IPS-15b (cell line): ENCODE results near the gene BOLA2.
"Not testable (repeated sequence)": the region's sequence is repeated elsewhere in the genome, so short reads cannot be mapped to it uniquely, and the experiment has no call there.

Source experiments
- H3K27me3 ChIP-seq: one replicate; pipeline ENCODE4 v1.6.1; 2013; ENCODE audit warnings: low read length; ENCODE audit not compliant: control insufficient read depth, insufficient read depth
- H3K36me3 ChIP-seq: one replicate; pipeline ENCODE4 v1.6.1; 2013; ENCODE audit warnings: low read length; ENCODE audit not compliant: control insufficient read depth, insufficient read depth
- H3K4me1 ChIP-seq: one replicate; pipeline ENCODE4 v1.6.1; 2013; ENCODE audit warnings: mild to moderate bottlenecking, low read length; ENCODE audit not compliant: control insufficient read depth, insufficient read depth
- H3K4me3 ChIP-seq: one replicate; pipeline ENCODE4 v1.5.1; 2013; ENCODE audit warnings: low read depth, low read length
- H3K9ac ChIP-seq: one replicate; pipeline ENCODE4 v1.6.1; 2013; ENCODE audit warnings: low read depth, mild to moderate bottlenecking, low read length
- H3K9me3 ChIP-seq: one replicate; pipeline ENCODE4 v1.6.1; 2013; ENCODE audit warnings: mild to moderate bottlenecking, low read length; ENCODE audit not compliant: control insufficient read depth, insufficient read depth

The BOLA2 gene

DNA sequence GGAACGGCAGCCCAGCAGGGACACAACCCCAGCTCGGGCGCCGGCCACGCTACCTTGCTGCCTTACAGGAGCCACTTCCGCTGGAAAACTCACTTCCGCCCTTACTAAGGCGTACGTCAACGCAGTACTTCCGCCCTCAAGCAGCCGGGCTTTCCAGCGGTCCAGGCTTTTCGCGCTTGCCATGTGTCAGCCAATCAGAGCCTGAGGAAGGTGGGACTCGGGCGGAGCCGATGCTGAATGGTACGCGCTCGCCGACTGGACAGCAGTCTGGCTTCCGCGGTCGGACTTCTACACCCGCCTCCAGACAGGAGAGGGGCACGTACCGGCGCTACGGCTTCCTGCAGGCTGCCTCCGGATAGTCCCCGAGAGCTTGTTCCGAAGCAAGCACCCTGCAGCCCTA lies at the start of gene BOLA2, which contains the start of gene SLX1B:
Gene BOLA2 (minus strand): TSS at position 83 of the 400 bp plus-strand sequence. CDS start 98 bp downstream, outside the sequence.
Gene SLX1B (plus strand): TSS at position 265 of the 400 bp plus-strand sequence.
- not testable (repeated sequence) for H3K4me1 ChIP-seq, H3K9ac ChIP-seq, H3K9me3 ChIP-seq, H3K4me3 ChIP-seq, H3K27me3 ChIP-seq, H3K36me3 ChIP-seq

DNA sequence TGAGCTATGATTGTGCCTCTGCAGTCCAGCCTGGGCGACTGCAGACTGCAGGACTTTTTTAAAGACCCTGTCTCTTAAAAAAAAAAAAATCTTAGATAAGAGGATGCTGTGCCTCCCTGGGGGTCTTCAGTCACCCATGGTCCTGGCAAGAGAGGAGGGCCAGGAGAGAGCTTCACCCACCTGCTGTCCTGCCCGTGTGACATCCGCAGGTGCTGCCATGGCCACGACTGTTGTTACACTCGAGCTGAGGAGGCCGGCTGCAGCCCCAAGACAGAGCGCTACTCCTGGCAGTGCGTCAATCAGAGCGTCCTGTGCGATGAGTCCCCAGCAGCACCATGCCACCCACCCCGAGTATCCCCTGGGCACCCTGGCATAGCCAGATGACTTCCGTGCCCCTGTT lies 28.1 kb upstream of the BOLA2 start:
- H3K27me3 ChIP-seq, H3K9me3 ChIP-seq, H3K4me1 ChIP-seq, H3K4me3 ChIP-seq, H3K36me3 ChIP-seq, H3K9ac ChIP-seq: not testable (repeated sequence)

DNA sequence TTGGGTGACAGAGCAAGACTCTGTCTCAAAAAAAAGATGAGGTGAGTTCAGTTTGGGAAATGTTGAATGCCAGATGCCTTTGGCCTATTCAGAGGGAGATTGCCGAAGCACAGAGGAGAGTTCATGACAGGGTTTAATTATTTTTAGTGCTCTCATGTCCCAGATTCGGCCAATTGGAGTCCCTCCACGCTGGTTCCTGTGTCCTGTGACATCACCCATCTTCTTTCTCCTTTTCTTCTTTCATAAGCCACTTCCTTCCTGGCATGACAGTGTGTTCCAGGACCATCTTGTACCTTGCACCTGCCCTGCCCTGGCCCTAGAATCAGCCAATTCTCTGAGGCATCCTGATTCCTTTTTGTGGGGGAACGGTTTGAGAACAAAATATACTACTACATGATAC lies 17.9 kb upstream of the BOLA2 start:
- not testable (repeated sequence) for H3K4me1 ChIP-seq, H3K9me3 ChIP-seq, H3K4me3 ChIP-seq, H3K9ac ChIP-seq, H3K36me3 ChIP-seq, H3K27me3 ChIP-seq

DNA sequence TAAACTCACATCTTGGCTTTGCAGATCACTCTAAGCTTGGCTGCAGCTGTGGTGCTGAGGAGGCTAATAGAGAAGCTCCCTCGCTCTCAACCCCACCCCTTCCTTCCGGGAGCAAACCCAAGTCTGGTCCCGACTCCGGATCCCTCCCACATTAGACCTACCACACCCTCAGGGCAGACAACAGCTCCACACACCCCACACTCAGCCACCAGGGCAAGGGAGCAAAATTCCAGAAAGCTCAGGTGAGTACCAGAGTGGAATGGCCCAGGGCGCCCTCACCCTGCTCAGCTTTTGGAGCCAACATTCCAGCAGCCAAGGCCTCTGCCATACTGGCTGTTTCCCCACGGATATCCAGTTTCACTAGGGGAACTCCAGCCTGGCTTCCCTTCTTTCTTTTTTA lies 15.5 kb upstream of the BOLA2 start:
- not testable (repeated sequence) for H3K9ac ChIP-seq, H3K4me1 ChIP-seq, H3K36me3 ChIP-seq, H3K4me3 ChIP-seq, H3K9me3 ChIP-seq, H3K27me3 ChIP-seq

DNA sequence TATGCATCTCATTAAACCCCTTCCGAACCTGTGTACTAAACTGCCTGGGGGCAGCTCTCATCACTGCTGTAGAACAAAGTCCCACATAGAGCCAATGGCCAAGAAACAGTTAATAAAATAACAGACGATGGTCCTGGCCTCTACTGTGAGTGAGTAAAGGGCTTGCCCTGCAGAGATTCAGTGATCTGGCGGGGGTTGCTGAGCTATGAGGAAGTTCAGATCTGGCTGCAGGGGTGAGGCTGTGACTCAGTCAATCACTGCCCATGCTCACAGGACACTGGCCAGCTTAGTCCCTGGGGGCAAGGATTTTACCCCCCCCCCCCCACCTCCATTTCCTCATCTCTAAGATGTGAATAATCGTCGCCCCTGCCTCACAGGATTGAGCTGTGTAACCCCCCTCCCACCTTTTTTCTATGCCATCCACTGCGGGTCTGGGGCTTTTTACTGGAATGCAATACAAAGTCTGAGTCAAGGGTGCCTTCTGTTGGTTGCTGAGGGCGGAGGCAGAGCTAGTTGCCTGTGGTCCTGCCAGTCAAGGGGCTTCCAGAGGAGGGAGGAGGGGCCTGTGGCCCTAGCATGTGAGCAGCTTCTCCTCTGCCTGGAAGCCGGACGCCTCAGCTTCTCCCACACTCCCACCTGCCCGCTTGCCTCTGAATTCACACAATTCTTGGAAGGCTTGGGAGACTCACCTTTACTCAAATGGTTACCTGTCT lies 13.7 kb upstream of the BOLA2 start:
- not testable (repeated sequence) for H3K27me3 ChIP-seq, H3K9ac ChIP-seq, H3K4me3 ChIP-seq, H3K9me3 ChIP-seq, H3K36me3 ChIP-seq, H3K4me1 ChIP-seq

DNA sequence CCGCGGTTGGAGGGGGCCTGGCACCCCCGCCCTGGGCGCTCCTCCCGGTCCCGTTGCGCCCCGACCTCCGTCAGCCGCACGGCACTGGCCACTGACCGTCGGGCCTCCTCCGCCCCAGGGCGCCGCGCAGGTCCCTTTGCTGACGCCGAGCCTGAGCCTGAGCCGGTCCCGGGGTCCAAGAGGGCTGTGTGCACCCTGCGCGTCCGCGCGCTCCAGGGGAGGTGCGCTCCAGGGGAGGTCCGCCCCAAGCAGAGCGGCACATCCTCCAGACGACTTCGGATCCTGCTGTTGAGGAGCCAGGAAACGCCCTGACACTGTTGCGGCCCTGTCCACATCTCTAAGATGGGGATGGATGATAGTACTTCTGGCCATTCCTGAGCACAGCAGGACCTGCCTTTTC lies 12.8 kb upstream of the BOLA2 start:
- H3K36me3 ChIP-seq, H3K4me1 ChIP-seq, H3K9ac ChIP-seq, H3K27me3 ChIP-seq, H3K4me3 ChIP-seq, H3K9me3 ChIP-seq: not testable (repeated sequence)

DNA sequence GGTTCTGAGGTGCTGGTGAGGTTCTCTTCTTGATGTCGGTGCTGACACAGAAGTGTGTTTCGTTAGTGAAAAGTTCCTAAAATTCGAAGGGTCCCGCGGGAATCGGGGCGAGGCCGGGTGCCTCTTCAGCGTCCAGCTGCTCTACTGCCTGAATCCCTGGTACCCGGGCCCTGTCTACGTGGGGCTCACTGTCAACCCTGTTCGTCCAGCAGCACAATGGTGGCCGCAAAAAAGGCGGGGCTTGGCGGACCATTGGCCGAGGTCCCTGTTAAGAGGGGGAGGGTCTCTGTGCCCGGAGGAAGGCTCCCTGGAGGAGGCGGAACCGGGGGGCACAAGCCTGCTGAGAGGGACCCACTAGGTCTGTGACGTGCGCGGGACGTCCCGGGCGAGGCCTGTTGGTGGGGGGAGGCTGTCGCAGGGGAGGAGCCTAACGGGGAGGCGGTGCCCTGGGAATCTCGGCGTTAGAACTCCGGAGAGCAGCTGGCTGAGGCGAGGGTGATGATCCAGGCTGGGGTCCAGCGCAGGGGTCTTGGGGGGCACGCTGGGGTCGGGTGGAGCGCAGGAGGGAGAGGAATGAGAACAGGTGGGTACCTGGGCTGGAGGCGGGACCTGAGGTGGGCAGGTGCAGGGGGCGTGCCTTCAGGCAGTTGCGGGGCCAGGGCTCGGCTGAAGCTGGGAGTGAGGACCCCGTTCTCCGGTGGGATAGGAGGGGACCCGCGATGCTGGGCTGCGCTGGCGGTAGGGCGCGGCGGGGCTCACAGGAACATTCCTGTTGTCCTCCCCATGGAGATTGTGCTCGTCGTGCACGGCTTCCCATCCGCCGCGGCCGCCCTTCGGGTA lies 12.1 kb upstream of the BOLA2 start:
- H3K27me3 ChIP-seq, H3K9me3 ChIP-seq, H3K4me3 ChIP-seq, H3K4me1 ChIP-seq, H3K36me3 ChIP-seq, H3K9ac ChIP-seq: not testable (repeated sequence)

DNA sequence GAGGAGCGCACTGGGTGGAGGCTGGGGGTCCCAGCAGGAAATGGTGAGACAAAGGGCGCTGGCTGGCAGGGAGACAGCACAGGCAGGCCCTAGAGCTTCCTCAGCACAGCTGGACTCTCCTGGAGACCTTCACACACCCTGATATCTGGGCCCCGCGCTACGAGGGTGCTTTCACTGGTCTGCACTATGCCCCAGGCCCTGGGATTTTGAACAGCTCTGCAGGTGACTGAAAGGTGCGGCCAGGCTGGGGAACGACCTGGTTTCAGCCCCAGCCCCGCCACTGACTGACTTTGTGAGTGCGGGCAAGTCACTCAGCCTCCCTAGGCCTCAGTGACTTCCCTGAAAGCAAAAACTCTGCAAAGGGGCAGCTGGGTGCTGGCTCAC lies 6.5 kb upstream of the BOLA2 start:
- not testable (repeated sequence) for H3K36me3 ChIP-seq, H3K27me3 ChIP-seq, H3K4me3 ChIP-seq, H3K9ac ChIP-seq, H3K9me3 ChIP-seq, H3K4me1 ChIP-seq

DNA sequence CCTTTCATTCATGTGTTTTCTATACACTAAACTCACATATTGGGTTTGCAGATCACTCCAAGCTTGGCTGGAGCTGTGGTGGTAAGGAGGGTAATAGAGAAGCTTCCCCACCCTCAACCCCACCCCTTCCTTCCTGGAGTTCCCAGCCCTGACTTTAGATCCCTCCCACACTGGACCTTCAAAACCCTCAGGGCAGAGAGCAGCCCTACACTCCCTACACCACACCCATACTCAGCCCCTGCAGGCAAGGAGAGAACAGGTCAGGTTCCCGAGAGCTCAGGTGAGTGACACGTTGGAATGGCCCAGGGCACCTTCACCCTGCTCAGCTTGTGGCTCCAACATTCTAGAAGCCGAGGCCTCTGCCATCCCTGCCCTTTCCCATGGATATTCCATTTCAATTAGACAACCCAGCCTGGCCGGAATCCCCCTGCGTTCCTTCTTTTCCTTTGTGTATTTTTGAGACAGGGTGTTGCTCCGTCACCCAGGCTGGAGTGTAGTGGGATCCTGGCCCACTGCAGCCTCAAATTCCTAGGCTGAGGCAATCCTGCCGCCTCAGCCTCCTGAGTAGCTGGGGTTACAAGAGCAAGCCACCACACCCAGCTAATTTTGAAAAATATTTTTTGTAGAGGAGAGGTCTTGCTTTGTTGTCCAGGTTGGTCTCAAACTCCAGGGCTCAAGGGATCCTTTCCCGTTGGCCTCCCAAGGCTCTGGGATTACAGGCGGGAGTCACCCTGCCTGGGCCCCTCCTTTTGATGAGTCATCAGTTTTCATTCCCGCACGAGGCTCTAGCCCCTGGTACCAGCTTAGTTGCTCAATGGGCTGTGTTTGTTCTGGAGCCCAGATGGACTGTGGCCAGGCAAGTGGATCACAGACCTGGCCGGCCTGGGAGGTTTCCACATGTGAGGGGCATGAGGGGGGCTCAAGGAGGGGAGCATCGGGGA lies 5.8 kb upstream of the BOLA2 start, which contains the start of gene SULT1A4:
Gene SULT1A4 (plus strand): TSS at position 208 of the 941 bp plus-strand sequence. CDS start 1,473 bp downstream, outside the sequence.
- H3K27me3 ChIP-seq, H3K4me3 ChIP-seq, H3K4me1 ChIP-seq, H3K9ac ChIP-seq, H3K36me3 ChIP-seq, H3K9me3 ChIP-seq: not testable (repeated sequence)

DNA sequence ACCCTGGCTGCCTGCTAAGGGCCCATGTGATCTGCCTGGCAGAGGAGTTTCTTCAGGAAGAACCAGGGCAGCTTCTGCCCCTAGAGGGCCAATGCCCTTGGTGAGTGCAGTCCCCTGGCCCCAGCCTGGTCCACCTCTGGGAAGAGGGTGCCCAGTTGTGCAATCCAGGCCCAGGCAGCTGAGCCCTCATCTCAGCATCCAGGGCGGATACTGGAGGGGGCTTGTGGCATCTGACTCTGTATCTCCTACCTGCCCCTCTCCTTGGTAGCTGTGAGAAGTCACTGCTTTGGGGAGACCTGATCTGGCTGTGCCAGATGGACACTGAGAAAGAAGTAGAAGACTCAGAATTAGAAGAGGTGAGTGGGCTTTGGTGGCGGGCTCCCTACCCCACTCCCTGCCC lies 3.5 kb upstream of the BOLA2 start:
- not testable (repeated sequence) for H3K9me3 ChIP-seq, H3K27me3 ChIP-seq, H3K4me1 ChIP-seq, H3K36me3 ChIP-seq, H3K4me3 ChIP-seq, H3K9ac ChIP-seq

DNA sequence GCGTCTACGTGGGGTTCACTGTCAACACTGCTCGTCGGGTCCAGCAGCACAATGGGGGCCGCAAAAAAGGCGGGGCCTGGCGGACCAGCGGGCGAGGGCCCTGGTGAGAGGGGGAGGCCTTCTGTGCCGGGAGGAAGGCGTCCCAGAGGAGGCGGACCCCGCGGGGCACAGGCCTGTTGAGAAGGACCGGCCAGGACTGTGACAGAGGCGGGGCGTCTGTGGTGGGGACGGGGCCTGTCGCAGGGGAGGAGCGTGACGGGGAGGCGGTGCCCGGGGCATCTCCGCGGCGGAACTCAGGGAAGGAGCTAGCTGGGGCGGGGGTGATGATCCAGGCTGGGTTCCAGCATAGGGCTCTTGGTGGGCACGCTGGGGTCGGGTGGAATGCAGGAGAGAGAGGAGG lies 677 bp upstream of the BOLA2 start:
- H3K9me3 ChIP-seq, H3K27me3 ChIP-seq, H3K4me1 ChIP-seq, H3K4me3 ChIP-seq, H3K9ac ChIP-seq, H3K36me3 ChIP-seq: not testable (repeated sequence)
